Stimulated activated naive CD8-positive, alpha-beta T cell treated with anti-CD3 and anti-CD28 coated beads, Interleukin-15, Interleukin-2, amounts not matched to agents 100 ng/mL and 50 ng/mL, for 24 hours (primary cell): ENCODE measurements around the gene DAZAP2.
"Not testable (repeated sequence)": the region's sequence is repeated elsewhere in the genome, so short reads cannot be mapped to it uniquely, and the experiment has no call there.

Source experiments
- H3K27ac Mint-ChIP-seq: one replicate; pipeline ENCODE4 v1.8.0; 2021; ENCODE audit warnings: mild to moderate bottlenecking, mixed read lengths
- H3K27me3 Mint-ChIP-seq: one replicate; pipeline ENCODE4 v1.8.0; 2021; ENCODE audit warnings: mixed read lengths
- H3K36me3 Mint-ChIP-seq: one replicate; pipeline ENCODE4 v1.8.0; 2021; ENCODE audit warnings: low read depth, mixed read lengths
- H3K4me1 Mint-ChIP-seq: one replicate; pipeline ENCODE4 v1.8.0; 2021; ENCODE audit warnings: low read depth, mixed read lengths
- H3K4me3 Mint-ChIP-seq: one replicate; pipeline ENCODE4 v1.8.0; 2021; ENCODE audit warnings: mild to moderate bottlenecking, mixed read lengths
- H3K9me3 Mint-ChIP-seq: one replicate; pipeline ENCODE4 v1.8.0; 2021; ENCODE audit warnings: mixed read lengths

Gene DAZAP2

GRCh38 chr12:51291603-51292513 lies 53.2 kb downstream of the DAZAP2 start:
- H3K4me1 Mint-ChIP-seq = peaks cover 31% of the 10 kb centered on the region
- peaks cover 60% of the 10 kb centered on the region for H3K36me3 Mint-ChIP-seq
- not testable (repeated sequence) for H3K4me3 Mint-ChIP-seq, H3K27me3 Mint-ChIP-seq, H3K9me3 Mint-ChIP-seq
- peak overlapping the region; percentile 12 for H3K27ac Mint-ChIP-seq
